ENCODE results near the gene SCAMP4. TPM values are rescaled to one million over a fixed set of nuclear protein-coding genes. Genes with fewer than 3 reads are reported as not detected.
A peak's percentile ranks its signal among the peaks of the same experiment; 100 is the strongest.

The SCAMP4 gene
- total and polyA plus RNA-seq, 7 experiments from 2014 or later, result 11.8 to 35.5 (median 19.7) TPM

- H3K4me1 Mint-ChIP-seq, result peaks cover 0 to 22% (median 8%) of the 10 kb centered on the region in 7 donors
- Histone ChIP-seq H3K4me1 (ENCODE audit: control insufficient read depth in 2 of 2, insufficient read depth in 2 of 2, low read length in 2 of 2) (no peaks in the 10 kb centered on the region), H3K27me3 (ENCODE audit: control insufficient read depth in 2 of 2, insufficient read depth in 2 of 2, low read length in 2 of 2) (no peaks in the 10 kb centered on the region), H3K9me3 (ENCODE audit: control insufficient read depth in 2 of 3, low read length in 3 of 3) (no peaks in the 10 kb centered on the region), H3K27ac (ENCODE audit: low read depth, low read length) (no peak overlapping the region), H3K4me3 (ENCODE audit: low read length) (no peak overlapping the region), H3K36me3 (ENCODE audit: control insufficient read depth in 2 of 3, insufficient read depth in 3 of 3, low read length in 3 of 3) (peaks cover 0 to 51% (median 0%) of the 10 kb centered on the region in 3 experiments)
- peaks cover 0 to 4% (median 0%) of the 10 kb centered on the region in 11 donors for H3K9me3 Mint-ChIP-seq
- ChIA-PET CTCF (no interaction called here), POLR2A (no interaction called here)
- no peaks in the 10 kb centered on the region for H3K27me3 Mint-ChIP-seq
- DNase-seq (no peak), ATAC-seq (no peak)
- H3K36me3 Mint-ChIP-seq, result peaks cover 0 to 2% (median 0%) of the 10 kb centered on the region in 5 donors
- H3K4me3 Mint-ChIP-seq, result no peak overlapping the region
- peak overlapping the region in 3 of 9 donors; percentile 29 to 51 (median 32) for H3K27ac Mint-ChIP-seq
- intact Hi-C loops (cut with micrococcal nuclease), result no loop called here
These were observed 54.9 kb downstream of the SCAMP4 start for GRCh38 chr19:1959928-1960589.

GRCh38 chr19:1961000-1961883 is 56.0 kb downstream of the SCAMP4 start:
- peaks cover 0 to 44% (median 0%) of the 10 kb centered on the region in 3 experiments for H3K36me3 ChIP-seq (ENCODE audit: control insufficient read depth in 2 of 3, insufficient read depth in 3 of 3, low read length in 3 of 3)

GRCh38 chr19:1962674-1963073 is 57.5 kb downstream of the SCAMP4 start:
- peak overlapping the region in 1 of 10 donors; percentile 12 for H3K4me3 Mint-ChIP-seq
- Histone ChIP-seq H3K4me3 (ENCODE audit: low read length) (no peak overlapping the region), H3K4me1 (ENCODE audit: control insufficient read depth in 2 of 2, insufficient read depth in 2 of 2, low read length in 2 of 2) (peaks cover 0 to 15% of the 10 kb centered on the region in 2 donors), H3K9me3 (ENCODE audit: control insufficient read depth in 2 of 3, low read length in 3 of 3) (no peaks in the 10 kb centered on the region), H3K27ac (ENCODE audit: low read depth, low read length) (no peak overlapping the region), H3K36me3 (ENCODE audit: control insufficient read depth in 2 of 3, insufficient read depth in 3 of 3, low read length in 3 of 3) (peaks cover 0 to 32% (median 0%) of the 10 kb centered on the region in 3 experiments), H3K27me3 (ENCODE audit: control insufficient read depth in 2 of 2, insufficient read depth in 2 of 2, low read length in 2 of 2) (no peaks in the 10 kb centered on the region)
- H3K36me3 Mint-ChIP-seq, result peaks cover 0 to 2% (median 0%) of the 10 kb centered on the region in 5 donors
- ChIA-PET CTCF (interaction anchor here (1.2 kb wide), 1 partner anchor 33 kb away, joined by 4 read pairs; no protein-coding TSS in a partner anchor), POLR2A (no interaction called here)
- H3K27me3 Mint-ChIP-seq, result no peaks in the 10 kb centered on the region
- H3K9me3 Mint-ChIP-seq, result no peaks in the 10 kb centered on the region
- peaks cover 10 to 30% (median 21%) of the 10 kb centered on the region in 7 donors for H3K4me1 Mint-ChIP-seq
- no peak for DNase-seq
- intact Hi-C loops (cut with micrococcal nuclease), result no loop called here
- ATAC-seq, result no peak
- H3K27ac Mint-ChIP-seq, result no peak overlapping the region

More at GRCh38 chr19:1961000-1961883, 56.0 kb downstream of the SCAMP4 start:
- peak overlapping the region in 1 of 9 donors; percentile 32 for H3K27ac Mint-ChIP-seq
- no peaks in the 10 kb centered on the region for H3K27me3 ChIP-seq (ENCODE audit: control insufficient read depth in 2 of 2, insufficient read depth in 2 of 2, low read length in 2 of 2)
- H3K9me3 Mint-ChIP-seq, result peaks cover 0 to 4% (median 0%) of the 10 kb centered on the region in 11 donors
- ChIA-PET POLR2A (no interaction called here), CTCF (interaction anchor here (1.2 kb wide), 1 partner anchor 31 kb away, joined by 4 read pairs; no protein-coding TSS in a partner anchor)
- DNase-seq (no peak), ATAC-seq (no peak)
- no peak overlapping the region for H3K4me3 ChIP-seq (ENCODE audit: low read length)
- no peak overlapping the region for H3K4me3 Mint-ChIP-seq
- H3K9me3 ChIP-seq (ENCODE audit: control insufficient read depth in 2 of 3, low read length in 3 of 3), result no peaks in the 10 kb centered on the region
- H3K4me1 ChIP-seq (ENCODE audit: control insufficient read depth in 2 of 2, insufficient read depth in 2 of 2, low read length in 2 of 2), result peaks cover 0 to 3% of the 10 kb centered on the region in 2 donors
- no peak overlapping the region for H3K27ac ChIP-seq (ENCODE audit: low read depth, low read length)
- peaks cover 4 to 27% (median 11%) of the 10 kb centered on the region in 7 donors for H3K4me1 Mint-ChIP-seq
- intact Hi-C loops (cut with micrococcal nuclease), result no loop called here
- no peaks in the 10 kb centered on the region for H3K27me3 Mint-ChIP-seq
- peaks cover 0 to 2% (median 0%) of the 10 kb centered on the region in 5 donors for H3K36me3 Mint-ChIP-seq

- peak; percentile 67 for ATAC-seq
- no peaks in the 10 kb centered on the region for H3K27me3 ChIP-seq (ENCODE audit: control insufficient read depth in 2 of 2, insufficient read depth in 2 of 2, low read length in 2 of 2)
- ChIA-PET POLR2A (interaction anchor here (0.6 kb wide), 1 partner anchor 590 kb away, joined by 3 read pairs; no protein-coding TSS in a partner anchor), CTCF (interaction anchor here (0.6 kb wide), 1 partner anchor 21 kb away, joined by 3 read pairs; no protein-coding TSS in a partner anchor)
- Mint-ChIP-seq H3K4me3 (peak overlapping the region; percentile 20 to 82 (median 76)), H3K9me3 (no peaks in the 10 kb centered on the region), H3K4me1 (peaks cover 12 to 24% (median 16%) of the 10 kb centered on the region in 7 donors), H3K27ac (peak overlapping the region; percentile 58 to 92 (median 88)), H3K36me3 (peaks cover 0 to 5% (median 0%) of the 10 kb centered on the region in 5 donors), H3K27me3 (no peaks in the 10 kb centered on the region)
- peak overlapping the region; percentile 56 for H3K27ac ChIP-seq (ENCODE audit: low read depth, low read length)
- peak in 6 of 9 donors; percentile 35 to 54 (median 51) for DNase-seq
- H3K9me3 ChIP-seq (ENCODE audit: control insufficient read depth in 2 of 3, low read length in 3 of 3), result no peaks in the 10 kb centered on the region
- H3K4me3 ChIP-seq (ENCODE audit: low read length), result peak overlapping the region; percentile 5
- H3K36me3 ChIP-seq (ENCODE audit: control insufficient read depth in 2 of 3, insufficient read depth in 3 of 3, low read length in 3 of 3), result peaks cover 0 to 41% (median 7%) of the 10 kb centered on the region in 3 experiments
- intact Hi-C loops (cut with micrococcal nuclease), result loop anchor here in 1 of 2 donors (2.0 kb wide), 1 partner anchor 24 kb away; no protein-coding TSS in a partner anchor
- H3K4me1 ChIP-seq (ENCODE audit: control insufficient read depth in 2 of 2, insufficient read depth in 2 of 2, low read length in 2 of 2), result peaks cover 0 to 15% of the 10 kb centered on the region in 2 donors
These were observed 61.9 kb downstream of the SCAMP4 start for GRCh38 chr19:1967087-1967608.

- peaks cover 0 to 9% (median 0%) of the 10 kb centered on the region in 5 donors for H3K36me3 Mint-ChIP-seq
- no peak overlapping the region for H3K4me3 ChIP-seq (ENCODE audit: low read length)
- H3K4me1 Mint-ChIP-seq, result peaks cover 15 to 31% (median 22%) of the 10 kb centered on the region in 7 donors
- no peaks in the 10 kb centered on the region for H3K9me3 Mint-ChIP-seq
- H3K4me1 ChIP-seq (ENCODE audit: control insufficient read depth in 2 of 2, insufficient read depth in 2 of 2, low read length in 2 of 2), result peaks cover 0 to 15% of the 10 kb centered on the region in 2 donors
- CTCF ChIA-PET, result no interaction called here
- intact Hi-C loops (cut with micrococcal nuclease), result no loop called here
- H3K27me3 Mint-ChIP-seq, result no peaks in the 10 kb centered on the region
- POLR2A ChIA-PET, result interaction anchor here (0.9 to 1.5 kb wide), 2 partner anchors 10 to 25 kb away, joined by 3 read pairs; no protein-coding TSS in a partner anchor
- ATAC-seq (no peak), DNase-seq (no peak)
- H3K4me3 Mint-ChIP-seq, result peak overlapping the region in 1 of 10 donors; percentile 47
- peaks cover 0 to 33% (median 7%) of the 10 kb centered on the region in 3 experiments for H3K36me3 ChIP-seq (ENCODE audit: control insufficient read depth in 2 of 3, insufficient read depth in 3 of 3, low read length in 3 of 3)
- no peaks in the 10 kb centered on the region for H3K27me3 ChIP-seq (ENCODE audit: control insufficient read depth in 2 of 2, insufficient read depth in 2 of 2, low read length in 2 of 2)
- no peaks in the 10 kb centered on the region for H3K9me3 ChIP-seq (ENCODE audit: control insufficient read depth in 2 of 3, low read length in 3 of 3)
- no peak overlapping the region for H3K27ac ChIP-seq (ENCODE audit: low read depth, low read length)
- peak overlapping the region in 4 of 9 donors; percentile 32 to 58 (median 50) for H3K27ac Mint-ChIP-seq
These were observed 63.3 kb downstream of the SCAMP4 start for GRCh38 chr19:1968279-1969175.
